ENCODE results near the gene ZNF462. TPM values are rescaled to one million over a fixed set of nuclear protein-coding genes. Genes with fewer than 3 reads are reported as not detected.
A peak's percentile ranks its signal among the peaks of the same experiment; 100 is the strongest.

The ZNF462 gene
- polyA plus RNA-seq, 3 donors, result not detected

- Histone ChIP-seq H3K9me3 (replicated peaks in 1 of 2; ENCODE audit: control insufficient read depth in 1 of 2, insufficient read depth in 1 of 2, low read length in 2 of 2) (no peaks in the 10 kb centered on the region), H3K4me2 (replicated peaks; ENCODE audit: extremely low read depth, low read length, poor library complexity, severe bottlenecking) (no peak overlapping the region), H2AFZ (ENCODE audit: insufficient read depth, low read depth, low read length, poor library complexity, severe bottlenecking) (no peak overlapping the region), H3K4me3 (replicated peaks in 1 of 3; ENCODE audit: low read depth in 2 of 3, low read length in 3 of 3) (no peak overlapping the region), H3K27me3 (ENCODE audit: control insufficient read depth in 2 of 2, insufficient read depth in 2 of 2, low read length in 2 of 2) (no peaks in the 10 kb centered on the region), H3K4me1 (ENCODE audit: control insufficient read depth in 1 of 2, insufficient read depth in 2 of 2, low read length in 2 of 2) (no peaks in the 10 kb centered on the region), H3K79me2 (ENCODE audit: insufficient read depth, low read length) (no peaks in the 10 kb centered on the region), H3K9ac (ENCODE audit: insufficient read depth, low read length, poor library complexity, severe bottlenecking) (no peak overlapping the region), H4K20me1 (ENCODE audit: insufficient read depth, low read length) (no peaks in the 10 kb centered on the region), H3K27ac (ENCODE audit: low read depth in 1 of 2, low read length in 2 of 2) (no peak overlapping the region), H3K36me3 (replicated peaks in 1 of 2; ENCODE audit: control insufficient read depth in 1 of 2, insufficient read depth in 2 of 2, low read length in 2 of 2) (no peaks in the 10 kb centered on the region)
- Mint-ChIP-seq H3K4me3 (no peak overlapping the region), H3K36me3 (no peaks in the 10 kb centered on the region), H3K27ac (no peak overlapping the region), H3K4me1 (no peaks in the 10 kb centered on the region), H3K27me3 (ENCODE audit: low read depth in 3 of 3) (no peaks in the 10 kb centered on the region), H3K9me3 (peaks cover 0 to 4% (median 1%) of the 10 kb centered on the region in 7 donors)
- intact Hi-C loops (cut with micrococcal nuclease), result no loop called here
- 91% methylated on average over 2 of the region's 5 CpGs for WGBS (ENCODE audit: insufficient coverage)
- no peak for DNase-seq
- TF ChIP-seq CTCF (IDR thresholded peaks at IDR 0.05), result no peak
These were observed 113.8 kb downstream of the ZNF462 start for GRCh38 chr9:106976772-106977171.

- Histone ChIP-seq H3K4me1 (ENCODE audit: control insufficient read depth in 1 of 2, insufficient read depth in 2 of 2, low read length in 2 of 2) (no peaks in the 10 kb centered on the region), H3K9me3 (replicated peaks in 1 of 2; ENCODE audit: control insufficient read depth in 1 of 2, insufficient read depth in 1 of 2, low read length in 2 of 2) (no peaks in the 10 kb centered on the region), H2AFZ (ENCODE audit: insufficient read depth, low read depth, low read length, poor library complexity, severe bottlenecking) (no peak overlapping the region), H3K27ac (ENCODE audit: low read depth in 1 of 2, low read length in 2 of 2) (no peak overlapping the region), H3K27me3 (ENCODE audit: control insufficient read depth in 2 of 2, insufficient read depth in 2 of 2, low read length in 2 of 2) (no peaks in the 10 kb centered on the region), H3K9ac (ENCODE audit: insufficient read depth, low read length, poor library complexity, severe bottlenecking) (no peak overlapping the region), H3K36me3 (replicated peaks in 1 of 2; ENCODE audit: control insufficient read depth in 1 of 2, insufficient read depth in 2 of 2, low read length in 2 of 2) (no peaks in the 10 kb centered on the region), H3K4me2 (replicated peaks; ENCODE audit: extremely low read depth, low read length, poor library complexity, severe bottlenecking) (no peak overlapping the region), H3K79me2 (ENCODE audit: insufficient read depth, low read length) (no peaks in the 10 kb centered on the region), H4K20me1 (ENCODE audit: insufficient read depth, low read length) (no peaks in the 10 kb centered on the region), H3K4me3 (replicated peaks in 1 of 3; ENCODE audit: low read depth in 2 of 3, low read length in 3 of 3) (no peak overlapping the region)
- Mint-ChIP-seq H3K4me1 (no peaks in the 10 kb centered on the region), H3K27ac (peak overlapping the region in 1 of 7 donors; percentile 58), H3K27me3 (ENCODE audit: low read depth in 3 of 3) (no peaks in the 10 kb centered on the region), H3K4me3 (no peak overlapping the region), H3K9me3 (peaks cover 0 to 2% (median 0%) of the 10 kb centered on the region in 7 donors), H3K36me3 (no peaks in the 10 kb centered on the region)
- DNase-seq, result no peak
- WGBS (ENCODE audit: insufficient coverage), result 100% methylated on average over 2 of the region's 2 CpGs
- intact Hi-C loops (cut with micrococcal nuclease), result no loop called here
- no peak for TF ChIP-seq CTCF (IDR thresholded peaks at IDR 0.05)
These were observed 117.7 kb downstream of the ZNF462 start for GRCh38 chr9:106980551-106981101.
